Measurements from ENCODE around the gene MYO7A.

DNA sequence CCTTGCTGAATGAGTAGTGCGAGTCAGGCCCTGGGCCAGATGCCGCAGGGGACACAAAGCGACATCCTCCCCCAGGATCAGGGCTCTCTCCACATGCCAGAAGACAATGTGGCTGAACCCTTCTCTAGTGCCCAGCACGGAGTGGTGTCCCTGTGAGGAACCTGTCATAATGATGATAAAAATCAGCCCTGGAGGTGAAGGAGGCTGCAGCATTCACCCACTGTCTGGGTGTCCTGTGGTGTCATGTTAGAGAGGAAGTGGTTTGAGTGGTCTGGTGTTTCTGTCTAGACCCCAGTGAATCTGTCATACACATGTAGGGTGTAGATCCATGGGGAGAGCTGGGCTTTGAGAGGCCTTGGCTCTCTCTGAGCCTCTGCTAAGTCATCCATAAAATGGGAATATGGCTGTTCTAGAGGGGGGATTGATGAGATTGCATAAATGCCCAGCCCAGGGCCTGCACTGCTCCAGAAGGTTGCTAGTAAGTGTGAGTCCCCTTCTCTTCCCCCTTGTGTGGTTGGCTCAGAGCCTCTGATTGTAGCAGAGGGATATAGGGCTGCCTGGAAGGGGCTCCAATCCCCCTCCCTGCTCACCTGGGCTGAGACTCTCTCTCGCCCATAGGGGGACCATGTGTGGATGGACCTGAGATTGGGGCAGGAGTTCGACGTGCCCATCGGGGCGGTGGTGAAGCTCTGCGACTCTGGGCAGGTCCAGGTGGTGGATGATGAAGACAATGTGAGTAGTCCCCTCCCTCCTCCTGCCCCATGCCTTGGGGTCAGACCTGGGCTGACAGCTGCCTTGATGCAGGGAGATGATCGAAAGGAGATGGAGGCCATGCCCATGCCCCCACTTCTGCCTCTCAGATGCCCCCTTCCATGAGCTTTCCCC, 14.3 kb downstream of the MYO7A start:
- TF ChIP-seq, protein P1, sequence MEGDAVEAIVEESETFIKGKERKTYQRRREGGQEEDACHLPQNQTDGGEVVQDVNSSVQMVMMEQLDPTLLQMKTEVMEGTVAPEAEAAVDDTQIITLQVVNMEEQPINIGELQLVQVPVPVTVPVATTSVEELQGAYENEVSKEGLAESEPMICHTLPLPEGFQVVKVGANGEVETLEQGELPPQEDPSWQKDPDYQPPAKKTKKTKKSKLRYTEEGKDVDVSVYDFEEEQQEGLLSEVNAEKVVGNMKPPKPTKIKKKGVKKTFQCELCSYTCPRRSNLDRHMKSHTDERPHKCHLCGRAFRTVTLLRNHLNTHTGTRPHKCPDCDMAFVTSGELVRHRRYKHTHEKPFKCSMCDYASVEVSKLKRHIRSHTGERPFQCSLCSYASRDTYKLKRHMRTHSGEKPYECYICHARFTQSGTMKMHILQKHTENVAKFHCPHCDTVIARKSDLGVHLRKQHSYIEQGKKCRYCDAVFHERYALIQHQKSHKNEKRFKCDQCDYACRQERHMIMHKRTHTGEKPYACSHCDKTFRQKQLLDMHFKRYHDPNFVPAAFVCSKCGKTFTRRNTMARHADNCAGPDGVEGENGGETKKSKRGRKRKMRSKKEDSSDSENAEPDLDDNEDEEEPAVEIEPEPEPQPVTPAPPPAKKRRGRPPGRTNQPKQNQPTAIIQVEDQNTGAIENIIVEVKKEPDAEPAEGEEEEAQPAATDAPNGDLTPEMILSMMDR (IDR thresholded peaks at IDR 0.05): no peak
- TF ChIP-seq POLR2A (IDR thresholded peaks at IDR 0.05): no peak

Data from body of pancreas (tissue), 4 donors.